Epidermal melanocyte (primary cell): ENCODE data around the gene KIF5A.

ENCODE experiments used
- DNase-seq: peaks from one replicate; pipeline ENCODE4 v3.0.0; 2011; ENCODE audit warnings: low spot score; ENCODE audit not compliant: insufficient read length

KIF5A gene

DNA sequence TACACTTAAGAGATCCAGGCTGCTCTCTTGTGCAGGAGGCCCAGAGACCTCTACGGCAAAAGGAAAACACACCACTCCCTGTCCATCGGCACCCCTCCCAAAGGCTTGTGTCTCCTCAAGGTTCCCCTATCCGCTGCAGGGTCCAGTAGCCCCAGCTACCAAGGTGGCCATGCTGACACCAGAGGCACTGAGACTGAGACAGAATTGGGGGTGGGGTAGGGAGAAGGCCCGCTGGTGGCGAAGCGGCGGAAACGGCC is 30.1 kb upstream of the KIF5A start:
- no peak for DNase-seq

- peak; percentile 80 for DNase-seq
Observed at GRCh38 chr12:57520053-57520818, 29.6 kb upstream of the KIF5A start, which contains the start of gene DDIT3. DDIT3 (minus strand) TSS chr12:57520514; CDS start chr12:57517406, 3,108 bp downstream.

DNA sequence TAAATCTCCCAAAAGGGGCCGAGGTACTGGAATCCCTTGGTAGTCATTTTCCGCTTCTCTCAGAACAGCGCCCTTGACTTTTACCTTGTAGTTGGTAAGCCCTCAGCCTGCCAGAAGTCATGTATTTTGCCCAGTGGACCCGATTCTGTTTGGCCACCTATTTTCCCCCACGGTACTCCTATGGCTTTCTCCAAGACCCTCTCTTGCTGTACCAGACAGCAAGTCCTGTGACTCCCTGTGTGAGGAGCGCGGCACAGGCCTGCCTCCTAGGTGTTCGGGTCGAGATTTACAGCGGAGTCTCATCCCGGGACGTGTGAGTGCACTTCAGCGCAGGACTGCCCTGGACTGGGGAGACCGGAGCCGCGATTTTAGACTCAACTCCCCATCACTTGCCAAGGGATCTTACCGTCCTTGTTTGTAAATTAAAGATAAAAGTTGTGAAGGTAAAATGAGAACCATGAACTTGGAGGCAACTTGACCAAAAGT is 28.3 kb upstream of the KIF5A start:
- DNase-seq = no peak

GRCh38 chr12:57522011-57522886 is 27.6 kb upstream of the KIF5A start, which contains the start of gene MBD6:
MBD6 (plus strand) TSS chr12:57522824; CDS start chr12:57524304, 1,480 bp downstream.
- peak; percentile 93 for DNase-seq

GRCh38 chr12:57522887-57523705 is 26.7 kb upstream of the KIF5A start:
- DNase-seq = no peak

- no peak for DNase-seq
Observed at GRCh38 chr12:57523706-57524614, 25.9 kb upstream of the KIF5A start.

DNA sequence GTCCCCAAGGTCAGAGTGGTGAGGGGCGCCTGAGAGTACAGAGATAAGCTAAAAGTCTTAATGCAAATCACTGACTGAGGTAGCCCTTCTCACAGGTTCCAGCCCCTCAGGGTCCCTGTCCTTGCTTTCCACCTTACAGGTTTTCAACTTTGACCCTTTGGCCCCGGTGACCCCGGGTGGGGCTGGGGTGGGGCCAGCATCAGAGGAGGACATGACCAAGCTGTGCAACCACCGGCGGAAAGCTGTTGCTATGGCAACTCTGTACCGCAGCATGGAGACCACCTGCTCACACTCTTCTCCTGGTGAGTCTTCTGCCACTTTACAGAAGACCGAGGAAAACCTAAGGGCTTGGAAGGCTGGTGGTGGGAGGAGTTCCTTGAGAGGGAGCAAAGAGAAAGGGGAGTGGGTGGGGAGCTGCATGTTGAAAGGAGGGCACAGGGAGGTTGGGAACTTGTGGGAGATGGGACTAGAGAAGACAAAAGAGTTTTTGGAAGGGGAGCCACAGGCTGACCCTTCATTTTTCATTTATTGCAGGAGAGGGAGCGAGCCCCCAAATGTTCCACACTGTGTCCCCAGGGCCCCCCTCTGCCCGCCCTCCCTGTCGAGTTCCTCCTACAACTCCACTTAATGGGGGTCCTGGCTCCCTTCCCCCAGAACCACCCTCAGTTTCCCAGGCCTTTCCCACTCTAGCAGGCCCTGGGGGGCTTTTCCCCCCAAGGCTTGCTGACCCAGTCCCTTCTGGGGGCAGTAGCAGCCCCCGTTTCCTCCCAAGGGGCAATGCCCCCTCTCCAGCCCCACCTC is 24.8 kb upstream of the KIF5A start:
- no peak for DNase-seq

GRCh38 chr12:57525615-57526383 is 24.0 kb upstream of the KIF5A start:
- DNase-seq = no peak

DNA sequence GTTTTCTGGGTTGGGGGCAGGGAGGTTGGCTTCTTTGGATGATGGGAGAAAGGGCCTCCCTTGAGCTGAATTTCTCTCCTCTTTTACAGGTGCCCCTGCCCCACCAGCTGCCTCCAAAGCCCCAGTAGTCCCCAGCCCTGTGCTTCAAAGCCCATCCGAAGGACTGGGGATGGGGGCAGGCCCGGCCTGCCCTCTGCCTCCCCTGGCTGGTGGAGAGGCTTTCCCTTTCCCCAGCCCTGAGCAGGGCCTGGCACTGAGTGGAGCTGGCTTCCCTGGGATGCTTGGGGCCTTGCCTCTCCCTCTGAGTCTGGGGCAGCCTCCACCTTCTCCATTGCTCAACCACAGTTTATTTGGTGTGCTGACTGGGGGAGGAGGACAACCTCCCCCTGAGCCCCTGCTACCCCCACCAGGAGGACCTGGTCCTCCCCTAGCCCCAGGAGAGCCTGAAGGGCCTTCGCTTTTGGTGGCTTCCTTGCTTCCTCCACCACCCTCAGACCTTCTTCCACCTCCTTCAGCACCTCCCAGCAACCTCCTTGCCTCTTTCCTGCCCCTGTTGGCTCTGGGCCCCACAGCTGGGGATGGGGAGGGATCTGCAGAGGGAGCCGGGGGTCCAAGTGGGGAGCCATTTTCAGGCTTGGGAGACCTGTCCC is 23.2 kb upstream of the KIF5A start:
- DNase-seq = no peak

DNA sequence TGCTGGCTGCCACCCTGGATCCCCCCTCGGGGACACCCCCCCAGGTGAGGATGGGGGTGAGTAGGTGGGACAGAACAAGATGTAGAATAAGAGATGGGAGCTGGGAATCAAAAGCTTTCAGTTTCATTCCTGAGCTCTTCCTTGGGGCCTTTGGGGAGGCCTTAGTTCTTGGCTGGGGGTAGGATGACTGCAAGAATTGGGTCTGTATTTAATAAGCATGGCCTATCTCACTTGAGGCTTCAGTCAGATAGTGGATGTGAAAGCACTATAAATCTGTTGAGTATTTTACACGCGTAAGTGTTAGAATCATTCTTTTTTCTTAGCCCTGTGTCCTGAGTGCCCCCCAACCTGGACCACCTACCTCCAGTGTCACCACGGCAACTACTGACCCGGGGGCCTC is 22.7 kb upstream of the KIF5A start:
- no peak for DNase-seq

GRCh38 chr12:57528176-57528575 is 21.7 kb upstream of the KIF5A start:
- no peak for DNase-seq

- DNase-seq = no peak
Observed at GRCh38 chr12:57528831-57529555, 20.9 kb upstream of the KIF5A start.

DNA sequence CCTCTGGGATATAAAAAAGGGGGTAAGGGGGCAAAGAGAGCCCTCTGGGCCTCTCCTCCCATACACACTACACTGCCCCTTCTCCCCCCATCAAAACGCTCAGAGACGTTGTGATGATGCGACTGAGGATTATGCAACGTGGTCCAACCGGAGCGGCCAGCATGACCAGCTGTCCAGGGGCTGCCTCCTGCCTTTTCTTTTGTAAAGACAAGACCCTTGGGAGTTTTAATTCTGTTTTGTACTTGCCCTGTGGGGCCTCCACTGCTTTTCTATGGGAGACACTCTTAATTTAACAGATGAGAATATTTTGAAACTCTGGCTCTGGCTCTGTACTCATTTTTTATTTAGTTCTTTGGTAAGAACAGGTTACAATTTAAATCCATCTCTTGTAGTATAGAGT is 20.0 kb upstream of the KIF5A start:
- no peak for DNase-seq

DNA sequence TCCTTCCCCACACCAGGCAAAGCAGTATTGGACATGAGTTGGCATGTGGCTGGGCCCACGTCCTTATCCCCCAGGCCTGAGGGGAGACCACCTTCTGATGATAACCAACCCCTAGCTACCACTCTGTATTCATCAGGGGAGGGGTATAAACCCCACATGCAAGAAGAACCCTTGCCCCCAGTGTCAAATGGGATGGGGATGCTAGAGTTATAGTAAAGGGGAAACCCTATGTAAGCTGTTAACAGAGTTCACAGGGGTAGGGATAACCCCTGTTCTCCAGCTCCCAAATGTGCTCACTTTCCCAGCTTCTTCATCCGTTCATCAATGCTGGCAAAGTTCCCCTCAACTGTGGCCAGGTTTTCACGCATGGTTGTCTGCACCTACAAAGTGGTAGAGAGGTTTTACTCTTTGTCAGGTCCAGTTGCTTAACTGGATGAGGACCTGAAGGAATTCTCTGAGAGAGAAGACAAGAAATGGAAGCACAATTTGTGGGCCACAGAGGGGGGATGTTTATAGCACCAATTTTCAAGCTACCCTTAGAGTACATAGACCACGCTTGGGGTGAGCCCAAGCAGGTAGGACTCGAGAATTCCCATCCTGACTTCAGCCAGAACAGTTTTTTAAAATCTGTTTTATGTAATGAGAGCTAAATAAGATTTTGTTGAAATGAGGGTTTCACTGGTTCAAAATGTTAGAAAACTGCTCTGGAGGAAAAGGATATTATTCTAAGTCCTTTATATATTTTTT is 19.3 kb upstream of the KIF5A start:
- no peak for DNase-seq

DNA sequence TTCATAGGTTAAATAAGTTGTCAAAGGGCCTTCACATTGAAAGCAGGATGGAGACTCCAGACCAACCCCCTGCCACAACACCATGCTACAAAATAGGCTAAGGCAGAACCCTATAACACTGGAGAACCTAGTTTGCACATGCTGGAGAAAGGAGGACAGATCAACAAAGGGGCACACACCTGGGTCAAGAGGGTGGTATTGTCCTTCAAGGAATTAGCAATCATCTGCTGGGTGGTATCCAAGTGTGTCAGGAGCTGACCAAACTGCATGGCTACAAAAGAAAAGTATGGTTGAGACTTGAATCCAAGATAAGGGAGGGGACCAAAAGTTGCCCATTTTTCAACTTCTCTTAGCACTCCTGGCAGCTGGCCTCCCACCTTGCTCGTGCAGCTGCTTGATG is 18.0 kb upstream of the KIF5A start:
- no peak for DNase-seq

GRCh38 chr12:57533108-57533507 is 16.7 kb upstream of the KIF5A start:
- DNase-seq = no peak

DNA sequence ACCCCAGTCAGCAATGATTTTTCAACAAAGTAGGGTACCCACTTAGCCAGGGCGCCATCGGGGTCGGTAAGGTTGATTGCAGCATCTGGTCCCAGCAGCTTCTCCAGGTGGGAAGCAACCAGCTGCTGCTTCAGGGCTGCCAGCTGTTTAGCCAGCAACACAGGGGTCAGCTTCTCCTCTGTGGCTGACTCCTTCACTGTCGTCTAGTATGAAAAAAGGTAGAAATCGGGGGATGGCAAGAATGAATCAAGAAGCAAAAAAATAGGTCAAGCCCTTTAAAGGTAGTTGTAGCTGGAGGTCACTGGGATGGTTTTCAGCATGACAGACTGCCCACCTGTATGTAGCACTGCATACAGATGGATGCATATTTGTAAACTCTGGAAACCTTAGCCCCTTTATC is 15.6 kb upstream of the KIF5A start:
- DNase-seq = no peak
